Measurements from ENCODE around the gene CTNNA3.

CTNNA3 gene

DNA sequence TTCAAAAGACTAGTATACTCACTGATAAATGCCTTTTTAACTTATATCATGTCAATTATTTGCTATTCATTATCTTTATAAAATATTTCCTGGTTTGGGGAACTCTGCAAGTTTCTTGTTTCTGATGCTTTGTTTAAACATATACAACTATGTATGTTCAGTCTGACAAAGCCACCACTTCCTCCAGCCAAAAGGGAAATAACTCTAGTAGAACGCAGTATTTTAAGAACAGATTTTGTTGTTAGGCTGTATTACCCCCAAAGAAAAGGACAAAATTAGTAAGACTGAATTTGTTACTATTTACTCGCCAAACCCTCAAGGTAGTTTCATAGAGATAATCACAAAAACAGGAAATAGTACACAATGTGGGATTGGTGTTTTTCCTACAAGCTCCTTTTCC, 691.3 kb downstream of the CTNNA3 start (continued):
- TF ChIP-seq HIC1 (tag by site-specific recombination; IDR thresholded peaks at IDR 0.05) (no peak), ZNF747 (tag by site-specific recombination; IDR thresholded peaks at IDR 0.05) (no peak)

- CTCF ChIA-PET = no interaction called here
- H3K27ac ChIP-seq (ENCODE audit: extremely low read depth, low read depth, low read length) = no peak overlapping the region
- H3K36me3 ChIP-seq (ENCODE audit: control insufficient read depth in 2 of 2, insufficient read depth in 1 of 2, low read length in 2 of 2) = no peaks in the 10 kb centered on the region
- POLR2A ChIA-PET = no interaction called here
- no peaks in the 10 kb centered on the region for H3K9me3 ChIP-seq (ENCODE audit: control insufficient read depth, insufficient read depth, low read depth, low read length)
- no peaks in the 10 kb centered on the region for H3K4me1 ChIP-seq (ENCODE audit: control insufficient read depth, insufficient read depth, low read length)
- no peak for TF ChIP-seq ZNF416 (tag by site-specific recombination; IDR thresholded peaks at IDR 0.05)
- TF ChIP-seq ZFP37 (tag by site-specific recombination; IDR thresholded peaks at IDR 0.05) = no peak
- no peak for TF ChIP-seq TRIM28 (IDR thresholded peaks at IDR 0.05; ENCODE audit: borderline replicate concordance, low read length)
- no peak for TF ChIP-seq ZNF626 (tag by site-specific recombination; IDR thresholded peaks at IDR 0.05)
- TF ChIP-seq ZNF341 (tag by site-specific recombination; IDR thresholded peaks at IDR 0.05; ENCODE audit: low read depth) = no peak
- TF ChIP-seq ZNF426 (tag by site-specific recombination; IDR thresholded peaks at IDR 0.05) = no peak
- no peak for TF ChIP-seq ZNF555 (tag by site-specific recombination; conservative IDR thresholded peaks at IDR 0.05)
- no peak for TF ChIP-seq MYNN (tag by site-specific recombination; IDR thresholded peaks at IDR 0.05; ENCODE audit: borderline replicate concordance)
- no peak for TF ChIP-seq ZFP41 (tag by site-specific recombination; IDR thresholded peaks at IDR 0.05; ENCODE audit: borderline replicate concordance)
- TF ChIP-seq ZNF473 (tag by site-specific recombination; IDR thresholded peaks at IDR 0.05) = no peak
- TF ChIP-seq RBAK (tag by site-specific recombination; IDR thresholded peaks at IDR 0.05) = no peak
- TF ChIP-seq FEZF1 (tag by site-specific recombination; IDR thresholded peaks at IDR 0.05) = no peak
- no peak for TF ChIP-seq ZNF629 (tag by site-specific recombination; IDR thresholded peaks at IDR 0.05)
- TF ChIP-seq ZBTB1 (tag by site-specific recombination; IDR thresholded peaks at IDR 0.05) = no peak
- no peak for TF ChIP-seq PATZ1 (tag by site-specific recombination; IDR thresholded peaks at IDR 0.05)
- H3K4me3 ChIP-seq (ENCODE audit: low read depth, low read length) = no peak overlapping the region
These were observed 696.0 kb downstream of the CTNNA3 start for GRCh38 chr10:66999762-67000545.

- Histone ChIP-seq H3K9me3 (ENCODE audit: control insufficient read depth, insufficient read depth, low read depth, low read length) (no peaks in the 10 kb centered on the region), H3K36me3 (ENCODE audit: control insufficient read depth in 2 of 2, insufficient read depth in 1 of 2, low read length in 2 of 2) (no peaks in the 10 kb centered on the region), H3K4me1 (ENCODE audit: control insufficient read depth, insufficient read depth, low read length) (no peaks in the 10 kb centered on the region), H3K27ac (ENCODE audit: extremely low read depth, low read depth, low read length) (no peak overlapping the region), H3K4me3 (ENCODE audit: low read depth, low read length) (no peak overlapping the region)
- CTCF ChIA-PET = interaction anchor here (1.2 kb wide), 1 partner anchor 71 kb away, joined by 3 read pairs; the partner anchor contains the start of gene LRRTM3
- no peak for TF ChIP-seq ZNF366 (tag by site-specific recombination; conservative IDR thresholded peaks at IDR 0.05)
- POLR2A ChIA-PET = no interaction called here
These were observed 699.0 kb downstream of the CTNNA3 start for GRCh38 chr10:66996996-66997395.
